NK-92 treated with Interleukin-12 subunit alpha and Interleukin-12 subunit beta, amount 100 ng/mL, for 24 hours (cell line): Measurements from ENCODE around the gene ZNF286A.
"Not testable (repeated sequence)": the region's sequence is repeated elsewhere in the genome, so short reads cannot be mapped to it uniquely, and the experiment has no call there.

Experiments used
- DNase-seq: peaks from one replicate; lab custom pipeline; 2025; lab: John Stamatoyannopoulos, UW

The ZNF286A gene

DNA sequence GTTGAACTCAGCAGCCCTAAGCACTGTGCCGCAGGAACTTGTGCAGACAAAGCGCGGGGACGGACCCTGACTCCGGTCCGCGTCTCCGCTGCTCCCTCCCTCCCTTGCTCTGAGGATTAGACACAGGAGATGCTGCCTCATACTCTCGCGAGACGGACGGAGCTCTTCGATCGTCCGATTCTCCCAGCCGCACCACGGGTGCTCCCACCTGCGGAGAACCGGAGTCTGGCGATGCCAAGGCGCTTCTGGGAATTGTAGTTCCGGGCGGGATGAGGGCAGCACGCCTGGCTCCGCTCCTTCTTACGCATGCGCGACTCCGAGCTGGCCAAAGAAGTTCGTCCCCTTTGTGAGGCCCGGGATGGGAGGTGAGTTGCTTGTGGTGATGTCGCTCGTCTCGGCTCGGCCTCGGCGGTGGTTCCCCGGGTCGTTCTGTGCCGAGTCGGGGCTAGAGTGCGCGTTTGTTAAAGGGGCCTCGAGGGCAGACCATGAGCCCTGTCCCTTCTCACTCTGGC is at the start of gene ZNF286A:
TSS of gene ZNF286A (plus strand) at position 340 of the 512 bp plus-strand sequence. CDS start 578 bp downstream, outside the sequence.
- peak; percentile 92 for DNase-seq

DNA sequence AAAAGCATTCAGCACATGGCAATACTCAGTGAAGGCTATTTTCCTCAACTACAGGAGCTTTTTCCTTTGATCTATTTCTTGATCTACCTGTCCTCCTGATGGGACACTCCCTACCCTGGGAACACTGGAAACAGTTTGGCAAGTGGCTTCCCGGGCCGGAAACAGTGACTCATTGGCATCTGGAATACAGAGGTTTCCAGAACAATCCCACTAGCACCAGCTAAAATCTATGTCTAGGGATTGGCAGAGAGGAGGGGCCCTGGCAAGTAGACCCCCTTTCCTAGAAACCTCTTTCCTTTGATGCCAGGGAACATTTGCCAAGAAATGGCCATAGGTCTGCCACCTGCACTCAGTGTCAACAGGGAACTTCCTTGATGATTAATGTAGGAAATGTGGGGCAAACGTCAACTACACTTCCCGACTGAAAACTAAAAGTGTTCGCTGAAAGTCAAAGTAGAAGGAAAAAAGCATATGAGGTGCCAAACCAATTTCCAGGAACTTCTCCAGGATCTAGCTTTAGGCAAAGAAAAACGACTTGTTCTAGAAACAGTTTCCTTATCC is 49.6 kb upstream of the ZNF286A start:
- no peak for DNase-seq

DNA sequence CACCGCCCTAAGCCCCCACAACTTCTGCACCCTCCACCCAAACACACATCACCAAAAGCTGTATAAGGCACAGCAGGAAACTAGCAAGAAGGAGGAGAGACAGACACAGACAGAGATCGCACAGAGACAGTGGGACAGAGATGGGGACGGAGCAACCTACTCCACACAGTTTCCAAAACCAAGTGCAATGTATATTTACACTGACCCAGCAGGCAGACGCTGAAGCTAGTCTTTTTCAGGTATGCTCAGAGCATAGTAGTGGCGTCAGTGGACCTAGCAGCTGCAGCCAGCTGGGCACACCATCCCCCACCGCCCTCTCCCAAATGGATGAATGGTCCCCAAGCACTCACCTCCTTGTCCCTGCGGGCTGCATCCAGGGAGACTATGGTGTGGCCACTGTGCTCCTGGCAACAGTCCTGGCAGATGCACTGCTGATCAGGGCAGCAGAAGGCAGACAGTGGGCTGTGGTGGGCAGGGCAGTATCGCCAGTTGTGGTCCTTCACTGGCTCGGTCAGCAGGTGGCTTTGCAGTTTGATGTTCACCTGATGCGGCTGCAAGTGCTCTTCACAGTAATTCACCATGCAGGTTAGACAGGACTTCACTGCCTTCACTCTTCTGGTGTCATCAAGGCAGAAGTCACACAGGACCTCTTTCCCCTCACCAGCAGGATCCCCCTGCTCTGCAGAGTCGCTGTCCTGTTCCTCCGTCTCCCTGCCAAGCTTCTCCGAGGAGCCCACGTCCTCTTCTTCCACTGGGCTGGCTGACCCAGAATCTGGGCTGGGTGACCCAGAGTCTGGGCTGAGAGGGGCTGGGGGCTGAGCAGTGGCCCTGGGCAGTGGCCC is 48.6 kb upstream of the ZNF286A start:
- DNase-seq, result no peak

DNA sequence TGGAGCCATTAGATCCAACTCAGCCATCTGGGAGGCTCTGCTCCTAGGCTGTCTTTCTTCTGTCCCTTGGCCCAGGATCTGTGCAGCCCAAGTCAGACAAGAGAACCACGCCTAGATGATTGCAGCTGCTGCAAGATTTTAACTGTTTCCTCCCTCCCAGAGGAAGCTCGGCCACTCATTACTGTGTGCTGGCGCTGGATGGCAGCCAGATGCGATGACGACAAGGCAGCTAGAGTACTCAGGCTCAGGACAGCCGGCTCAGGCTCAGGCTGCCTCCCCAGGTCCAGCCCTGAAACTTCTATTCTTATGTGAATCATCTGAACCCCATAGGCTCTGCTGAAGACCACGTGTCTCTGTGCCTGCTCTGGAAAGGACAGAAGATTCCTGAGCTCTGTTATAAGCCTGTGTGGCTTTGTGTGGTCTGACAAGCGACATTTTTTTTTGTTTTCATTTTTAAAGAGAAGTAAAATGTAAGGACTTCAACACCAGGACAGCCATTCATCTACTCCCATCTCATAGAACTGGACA is 47.9 kb upstream of the ZNF286A start:
- no peak for DNase-seq

DNA sequence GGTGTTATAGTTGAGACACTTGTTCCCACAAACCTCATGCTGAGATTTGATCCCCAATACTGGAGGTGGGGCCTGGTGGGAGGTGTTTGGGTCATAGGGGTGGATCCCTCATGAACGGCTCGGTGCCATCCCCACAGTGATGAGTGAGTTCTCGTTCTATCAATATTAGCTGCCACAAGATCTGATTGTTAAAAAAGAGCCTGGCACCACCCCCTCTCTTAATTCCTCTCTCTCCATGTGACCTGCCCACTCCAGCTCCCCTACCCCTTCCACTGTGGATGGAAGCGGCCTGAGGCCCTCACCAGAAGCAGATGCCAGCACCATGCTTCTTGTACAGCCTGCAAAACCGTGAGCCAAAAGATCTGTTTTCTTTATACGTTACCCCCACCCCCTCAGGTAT is 46.6 kb upstream of the ZNF286A start:
- DNase-seq, result no peak

DNA sequence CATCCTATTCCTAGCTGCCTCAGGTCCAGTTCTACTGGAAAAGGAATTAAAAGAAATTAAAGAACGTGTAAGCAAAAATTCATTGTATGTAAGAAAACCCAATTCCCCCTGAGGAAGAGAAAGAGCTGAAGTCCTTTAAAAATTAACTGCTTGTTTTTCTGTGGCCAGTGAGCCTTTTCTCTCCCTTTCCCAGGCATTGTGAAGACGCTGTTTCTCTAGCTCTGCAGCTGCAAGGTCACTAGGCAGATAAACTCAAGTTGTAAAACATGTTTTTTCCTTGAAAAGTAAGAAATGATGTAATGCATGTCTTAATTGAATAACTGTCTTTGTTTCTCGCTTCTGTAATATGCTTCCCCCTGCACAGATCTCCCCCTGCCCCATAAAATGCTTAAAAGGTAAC is 45.2 kb upstream of the ZNF286A start:
- not testable (repeated sequence) for DNase-seq

DNA sequence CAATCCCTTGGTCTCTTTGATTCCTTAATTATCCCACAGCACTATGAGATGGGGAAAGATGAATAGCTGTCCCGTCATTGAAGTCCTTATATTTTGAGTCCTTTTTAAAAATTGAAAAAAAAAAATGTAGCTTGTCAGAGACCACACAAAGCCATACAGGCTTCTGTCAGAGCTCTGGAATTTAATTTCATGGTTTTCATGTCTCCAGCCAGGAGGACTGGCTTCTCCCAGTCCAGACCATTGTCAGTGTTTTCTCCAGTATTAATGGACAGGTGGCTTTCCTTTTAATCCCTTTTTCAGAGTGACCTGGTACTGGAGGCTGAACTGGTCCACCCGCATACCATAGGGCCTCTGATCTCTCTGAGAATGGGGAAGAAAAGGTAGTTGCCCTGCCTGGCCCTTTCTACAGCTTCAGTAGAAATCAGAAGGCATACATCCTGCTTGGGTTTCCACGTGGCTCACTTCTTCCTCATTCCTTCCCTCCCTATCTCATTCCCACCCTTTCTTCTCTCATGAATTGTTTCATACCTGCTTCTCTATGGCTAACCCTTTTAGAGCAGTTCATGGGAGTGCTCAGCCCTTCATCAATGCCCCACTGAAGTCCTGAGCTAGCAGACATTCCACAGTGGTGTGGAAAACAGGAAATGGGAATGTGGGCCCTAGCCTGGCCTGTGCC is 44.5 kb upstream of the ZNF286A start:
- DNase-seq, result no peak

DNA sequence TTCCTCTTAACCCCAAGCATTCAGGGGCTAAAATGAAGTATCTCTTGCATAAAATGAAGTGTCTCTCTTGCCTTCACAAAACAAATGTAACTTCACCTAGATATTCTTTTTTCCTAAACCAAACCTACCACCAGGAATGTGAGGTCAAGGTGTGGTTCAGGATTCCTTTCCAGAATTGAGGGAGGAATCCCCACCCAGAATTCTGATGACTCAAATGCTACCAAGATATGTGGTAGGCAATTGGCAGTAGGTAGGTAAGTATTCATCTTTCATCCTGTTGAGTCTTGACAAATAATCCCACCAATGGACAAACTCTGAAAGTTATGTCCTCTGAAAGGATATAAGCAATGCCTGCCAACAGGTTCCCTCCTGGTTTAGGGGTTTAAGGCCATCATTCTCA is 41.7 kb upstream of the ZNF286A start:
- no peak for DNase-seq

DNA sequence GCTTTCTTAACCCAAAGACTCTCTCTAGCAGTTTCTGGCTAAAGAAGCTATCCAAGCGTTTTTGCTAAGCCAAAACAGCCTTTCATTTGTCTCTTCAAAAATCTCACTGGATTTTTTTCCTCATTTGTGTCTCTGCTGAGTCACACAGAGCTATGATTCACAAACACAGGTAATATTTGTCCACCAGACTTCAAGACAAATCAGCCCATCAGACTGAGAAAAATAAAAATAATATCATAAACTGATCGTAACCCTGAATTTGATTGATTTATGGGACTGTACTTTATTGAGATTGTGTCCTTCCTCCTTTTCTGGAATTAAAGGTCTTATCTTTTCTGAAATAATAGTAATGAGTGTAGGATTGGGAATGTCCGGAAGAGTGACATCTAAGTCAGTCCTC is 41.3 kb upstream of the ZNF286A start:
- DNase-seq, result no peak

DNA sequence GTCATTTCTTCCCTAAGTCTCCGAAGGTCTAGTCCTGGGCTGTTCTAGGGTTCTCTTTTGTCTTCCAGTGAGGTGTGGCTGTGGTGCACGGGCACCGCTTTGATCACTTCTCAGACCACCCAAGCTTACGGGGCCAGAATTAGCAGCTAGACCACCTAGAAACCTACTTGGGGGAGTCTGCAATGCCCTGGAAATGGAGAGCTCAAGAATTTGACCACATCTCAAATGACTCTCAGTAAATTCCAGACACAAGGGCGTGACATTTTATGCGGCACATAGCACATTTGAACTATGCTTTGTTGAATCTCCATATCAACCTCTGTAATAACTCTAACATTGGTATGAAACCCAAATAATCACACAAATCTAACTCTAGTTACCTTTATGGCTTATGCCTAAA is 40.3 kb upstream of the ZNF286A start:
- no peak for DNase-seq

DNA sequence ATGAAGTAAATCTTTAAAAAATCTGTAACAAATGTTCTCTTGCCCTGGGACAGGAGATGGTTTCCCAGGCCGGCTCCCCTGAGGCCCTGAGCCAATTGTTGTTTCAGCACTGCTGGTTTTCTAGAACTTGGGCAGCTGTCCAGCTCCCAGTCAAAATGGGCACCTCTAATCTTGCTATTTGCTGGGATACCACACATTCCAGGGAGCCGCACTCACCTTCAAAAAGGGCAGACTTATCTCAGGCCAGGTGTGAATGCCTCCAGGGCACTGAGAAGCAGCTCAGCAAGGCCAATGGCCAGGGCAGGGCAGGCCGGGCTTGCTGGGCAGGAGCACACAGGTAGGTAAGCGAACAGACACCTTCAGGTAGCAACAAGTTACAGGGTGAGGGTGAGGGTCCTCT is 39.9 kb upstream of the ZNF286A start:
- DNase-seq, result no peak

DNA sequence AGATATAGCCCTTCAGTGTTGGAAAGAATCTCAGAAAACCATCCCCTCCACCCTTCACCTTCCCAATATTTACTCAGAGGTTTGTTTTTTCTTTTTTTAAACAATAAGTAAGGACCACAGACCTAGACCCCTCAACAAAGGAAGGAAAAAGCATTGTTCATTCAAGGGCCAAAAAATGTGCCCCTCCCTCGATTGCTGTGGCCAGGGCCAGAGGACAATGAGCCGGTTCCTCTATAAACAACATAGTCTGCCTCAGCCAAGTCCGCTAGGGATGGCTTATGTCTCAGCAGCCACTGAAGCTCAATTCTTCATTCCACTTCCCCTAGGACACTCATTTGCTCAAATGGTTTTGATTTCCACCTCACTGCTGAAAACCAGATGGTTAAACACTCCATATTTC is 39.5 kb upstream of the ZNF286A start:
- DNase-seq, result no peak

DNA sequence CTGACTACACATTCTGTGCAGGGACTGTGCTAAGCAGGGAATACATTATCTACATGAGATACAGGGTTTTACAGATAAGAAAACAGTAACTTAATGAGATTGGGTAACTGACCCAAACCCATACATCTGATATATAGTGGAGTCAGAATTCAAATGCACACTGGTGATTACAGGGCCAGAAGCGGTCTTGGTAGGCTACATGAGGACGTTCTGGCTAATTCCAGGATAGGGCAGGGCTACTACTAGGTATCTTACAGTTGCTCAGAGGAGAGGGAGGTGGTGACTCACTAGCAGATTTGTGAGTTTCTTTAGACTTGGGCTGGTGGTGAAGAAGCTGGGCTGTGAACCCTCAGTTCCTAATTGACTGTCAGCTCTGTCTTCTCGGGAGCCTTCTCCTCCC is 36.9 kb upstream of the ZNF286A start:
- no peak for DNase-seq

DNA sequence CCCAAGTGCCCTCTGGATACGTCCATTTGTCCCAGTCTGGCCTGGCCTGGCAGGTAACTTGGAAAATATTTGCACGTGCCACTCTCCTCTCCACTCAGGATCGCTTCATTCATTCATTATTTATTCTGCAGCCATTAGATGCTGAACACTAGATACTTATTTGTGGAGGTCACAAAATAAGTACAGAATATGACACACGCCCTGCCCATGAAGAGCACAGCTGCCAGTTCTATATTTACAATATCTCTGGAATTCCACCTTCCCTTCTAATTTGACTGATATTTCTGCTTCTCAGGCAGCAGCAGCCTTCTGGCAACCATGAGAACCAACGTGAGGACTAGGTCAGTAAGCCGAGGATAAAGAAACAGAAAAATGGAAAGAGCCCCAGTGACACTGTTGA is 36.4 kb upstream of the ZNF286A start:
- no peak for DNase-seq

DNA sequence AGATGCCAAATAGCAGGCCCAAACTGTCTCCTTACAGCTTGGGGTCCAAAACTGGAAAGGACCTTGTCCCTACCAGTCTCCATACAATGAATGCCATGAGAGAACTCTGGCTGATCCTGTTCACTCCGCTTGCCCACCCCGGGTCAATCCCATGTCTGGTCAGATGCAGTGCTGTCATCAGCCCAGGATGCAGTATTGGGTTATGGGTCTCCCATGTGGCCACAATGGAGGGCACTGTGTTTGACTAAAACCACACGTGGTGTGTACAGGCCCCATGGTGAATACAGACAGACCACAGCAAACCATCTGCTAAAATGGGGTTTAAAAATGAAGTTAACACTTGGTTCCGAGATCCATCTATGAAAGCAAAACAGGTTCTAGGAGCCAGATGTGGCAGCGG is 35.9 kb upstream of the ZNF286A start:
- no peak for DNase-seq

DNA sequence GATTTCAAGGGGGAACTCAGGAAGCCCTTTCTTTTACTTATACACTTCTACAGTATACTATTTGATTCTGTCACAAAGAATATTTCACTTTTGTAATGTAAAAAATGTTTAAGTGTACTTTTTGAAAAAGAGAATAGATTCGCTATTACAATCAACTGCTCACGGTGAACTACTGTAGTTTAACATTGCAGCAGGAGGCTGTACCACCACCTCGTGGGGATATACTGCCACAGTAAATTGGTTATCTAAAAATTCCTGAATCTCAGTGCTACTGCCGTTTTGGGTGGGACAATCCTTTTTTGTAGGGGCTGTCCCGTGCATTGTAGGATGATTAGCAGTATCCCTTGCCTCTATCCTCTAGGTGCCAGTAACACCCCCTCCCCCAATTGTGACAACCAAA is 30.0 kb upstream of the ZNF286A start:
- DNase-seq, result not testable (repeated sequence)

DNA sequence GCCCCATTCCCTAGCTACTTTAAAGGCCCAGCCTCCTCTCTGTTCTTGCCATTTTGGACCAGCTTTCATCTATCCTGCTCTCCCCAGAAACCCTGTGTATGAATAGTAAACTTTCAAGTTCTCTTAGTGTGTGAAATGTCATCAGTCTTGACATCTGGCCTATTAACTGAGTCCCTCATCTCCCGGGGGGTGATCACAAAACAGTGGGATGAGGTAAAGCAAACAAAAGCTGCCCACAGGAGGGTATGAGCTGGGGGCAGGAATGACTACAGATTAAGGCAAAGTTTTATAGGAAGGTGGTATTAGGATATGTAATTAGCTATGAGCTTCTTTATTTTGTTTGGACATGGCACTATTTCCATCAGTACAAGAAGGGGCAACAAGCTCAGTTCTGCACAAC is 24.9 kb upstream of the ZNF286A start:
- not testable (repeated sequence) for DNase-seq

DNA sequence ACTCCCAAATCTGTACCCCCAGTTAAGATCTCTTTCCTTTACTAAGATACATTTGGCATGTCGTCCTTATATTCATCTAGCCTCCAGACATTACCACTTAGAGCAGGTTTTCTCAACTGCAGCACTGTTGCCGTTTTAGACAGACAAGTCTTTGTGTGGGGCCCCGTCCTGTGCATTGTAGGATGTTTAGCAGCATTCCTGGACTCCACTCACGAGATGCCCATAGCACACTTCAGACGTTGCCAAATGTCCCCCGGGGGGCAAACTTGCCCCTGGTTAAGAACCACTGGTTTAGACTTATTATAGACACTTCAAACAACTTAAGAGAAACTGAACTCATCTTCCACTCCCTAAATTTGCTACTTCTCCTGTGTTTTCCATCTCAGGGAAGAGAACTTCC is 23.6 kb upstream of the ZNF286A start:
- DNase-seq, result not testable (repeated sequence)

DNA sequence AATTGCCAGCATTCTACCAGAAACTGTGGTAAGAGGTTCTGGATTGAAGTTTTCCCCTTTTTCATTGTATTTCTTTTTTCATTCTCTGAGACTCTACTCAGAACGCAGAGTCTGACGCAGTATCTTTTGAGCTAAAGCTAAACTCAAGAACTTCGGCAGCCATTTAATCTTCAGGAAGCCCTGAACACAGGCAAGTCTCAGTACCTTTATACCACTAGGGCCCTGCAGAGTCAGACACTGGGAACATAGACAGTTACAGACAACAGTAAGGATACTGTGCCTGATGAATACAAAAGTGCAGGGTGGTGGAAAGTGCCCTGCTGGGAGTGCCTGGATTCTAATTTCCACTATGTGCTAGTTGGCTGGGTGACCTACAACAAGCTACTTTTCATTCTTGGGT is 16.4 kb upstream of the ZNF286A start:
- not testable (repeated sequence) for DNase-seq

DNA sequence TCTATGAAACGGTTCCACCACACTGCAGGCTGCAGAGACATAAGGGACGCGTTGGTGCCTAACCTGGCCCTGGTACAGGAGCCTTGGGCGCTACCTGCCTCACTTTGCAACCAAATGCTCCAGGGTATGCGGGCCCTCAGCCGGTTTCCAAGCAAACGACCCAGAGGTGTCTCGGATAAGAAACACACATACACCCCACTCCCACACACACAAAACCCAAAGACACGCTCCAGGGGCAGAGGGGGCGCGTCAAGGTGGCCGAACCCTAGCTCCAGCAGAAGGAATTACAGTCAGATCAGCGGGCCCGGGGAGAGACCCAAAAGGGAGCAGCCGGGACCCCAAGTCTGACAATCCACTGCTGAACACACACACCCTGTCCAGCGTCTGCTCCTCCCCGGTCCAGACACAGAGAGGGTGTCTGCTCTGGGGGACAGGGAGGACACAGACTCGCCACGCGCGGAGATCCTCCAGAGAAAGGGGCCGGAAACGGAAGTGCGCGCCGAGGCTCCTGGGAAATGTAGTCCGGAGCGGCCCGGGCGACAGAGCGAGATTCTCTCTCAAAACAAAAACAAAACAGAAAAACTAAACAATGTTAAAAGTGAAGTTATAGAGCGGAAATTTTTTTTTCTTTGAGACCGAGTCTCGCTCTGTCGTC is 15.6 kb upstream of the ZNF286A start, which contains the start of gene TRIM16:
TSS of gene TRIM16 (minus strand) at position 488 of the 655 bp plus-strand sequence. CDS start 32,702 bp downstream, outside the sequence.
- peak; percentile 21 for DNase-seq

DNA sequence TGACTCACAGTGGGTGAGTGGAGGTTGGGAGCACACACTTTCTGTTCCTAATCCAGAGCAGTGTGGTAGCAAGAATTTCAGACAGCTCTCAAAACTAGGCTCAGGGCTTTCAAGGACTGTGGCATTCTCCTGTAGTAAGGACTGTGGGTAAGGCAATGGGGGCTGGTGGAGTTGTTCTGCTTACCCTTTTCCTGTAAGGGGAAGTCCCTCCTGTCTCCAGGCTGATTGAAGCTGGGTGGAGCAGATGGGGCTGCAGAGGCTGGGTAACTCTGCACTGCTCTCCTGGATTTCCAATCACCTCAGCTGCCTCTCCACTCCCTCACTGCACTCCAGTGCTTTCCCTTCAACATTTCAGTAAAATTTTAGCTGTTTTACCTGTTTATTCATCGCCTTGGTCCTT is 12.1 kb upstream of the ZNF286A start:
- not testable (repeated sequence) for DNase-seq

DNA sequence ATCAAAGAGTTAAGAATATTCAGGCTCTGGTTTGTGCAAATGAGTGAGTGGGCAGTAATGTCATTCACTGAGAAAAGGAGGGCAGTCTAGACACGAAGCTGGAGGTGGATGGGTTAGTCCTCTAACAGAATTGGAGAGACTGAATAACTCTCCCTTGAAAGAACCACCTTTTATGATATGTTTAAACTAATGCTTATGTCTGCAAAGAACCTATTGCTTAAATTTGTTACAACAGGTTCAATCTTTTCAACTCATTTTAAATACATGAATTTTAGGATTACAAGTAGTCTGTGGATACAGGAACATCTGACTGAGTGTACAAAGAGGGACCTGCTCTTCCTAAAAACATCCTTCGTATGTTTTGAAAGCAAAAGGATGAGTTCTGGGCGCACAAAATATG is 585 bp upstream of the ZNF286A start:
- DNase-seq, result not testable (repeated sequence)
